Measurements from ENCODE around the gene PAGR1. TPM values are rescaled to one million over a fixed set of nuclear protein-coding genes. Genes with fewer than 3 reads are reported as not detected.

PAGR1 gene
- total and polyA plus RNA-seq, 9 of the 15 experiments (the other 6 are each of a cell fraction or from before 2014, with no cell fraction given): 1.4 to 58.2 (median 16.8) TPM

DNA sequence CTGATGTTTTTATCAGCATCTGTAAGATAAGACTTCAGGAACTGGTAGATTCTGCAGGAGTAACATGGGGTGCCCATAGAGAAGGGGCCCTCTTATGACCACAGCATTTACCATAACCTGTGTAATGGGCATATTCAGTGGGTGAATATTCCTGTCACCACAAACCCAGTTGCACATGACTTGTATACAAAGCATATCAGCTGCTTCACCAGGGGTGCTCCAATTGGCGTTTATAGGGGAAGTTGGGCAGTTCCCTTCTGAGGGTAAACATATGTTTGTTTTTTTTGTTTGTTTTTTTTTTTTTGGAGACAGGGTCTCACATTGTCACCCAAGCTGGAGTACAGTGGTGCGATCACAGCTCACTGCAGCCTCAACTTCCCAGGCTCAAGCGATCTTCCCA lies 49.4 kb upstream of the PAGR1 start:
- ChIA-PET CTCF (ENCODE audit: low intra/inter-chr PET ratio) (no interaction called here), POLR2A (interaction anchor here (0.6 to 1.0 kb wide), 2 partner anchors 9 to 19 kb away, joined by 3 read pairs; no protein-coding TSS in a partner anchor)
- Histone ChIP-seq H2AFZ (ENCODE audit: low read depth, low read length) (no peak overlapping the region), H3K9ac (ENCODE audit: insufficient read depth in 1 of 2, low read depth in 2 of 2, low read length in 2 of 2) (no peak overlapping the region), H3K4me3 (no peak overlapping the region), H3K9me1 (ENCODE audit: control insufficient read depth, insufficient read depth, low read length) (no peaks in the 10 kb centered on the region), H3K4me2 (ENCODE audit: insufficient read depth, low read length) (no peak overlapping the region), H3K79me2 (ENCODE audit: control insufficient read depth, insufficient read depth, low read length) (no peaks in the 10 kb centered on the region), H3K27me3 (ENCODE audit: control insufficient read depth in 2 of 2, insufficient read depth in 2 of 2, low read length in 2 of 2) (no peaks in the 10 kb centered on the region), H3K36me3 (ENCODE audit: control insufficient read depth, insufficient read depth, low read length) (no peaks in the 10 kb centered on the region), H4K20me1 (replicated peaks; ENCODE audit: control insufficient read depth, insufficient read depth, low read length) (no peaks in the 10 kb centered on the region), H3K4me1 (replicated peaks in 1 of 2; ENCODE audit: control insufficient read depth in 2 of 2, insufficient read depth in 2 of 2, low read length in 2 of 2) (peaks cover 6 to 11% of the 10 kb centered on the region in 2 experiments), H3K9me3 (replicated peaks; ENCODE audit: control insufficient read depth, insufficient read depth, low read depth, low read length) (no peaks in the 10 kb centered on the region), H3K27ac (ENCODE audit: extremely low read depth, low read depth, low read length) (no peak overlapping the region)
- intact Hi-C loops (cut with micrococcal nuclease): no loop called here
- in situ Hi-C loops (cut with MboI): no loop called here
- no TSS peak for BruUV-seq (replicated peaks)
- WGBS (ENCODE audit: insufficient coverage, low coverage, missing lambda C conversion rate): 69% methylated on average over 3 of the region's 3 CpGs
- ATAC-seq (no peak), DNase-seq (ENCODE audit: extremely low read depth in 1 of 4, low spot score in 3 of 4) (no peak), FAIRE-seq (no peak)
- TF ChIP-seq STAG1 (CRISPR knock-in tag; IDR thresholded peaks at IDR 0.05; ENCODE audit: borderline replicate concordance) (no peak), CTCF (IDR thresholded peaks at IDR 0.05 in 2 of 3, conservative IDR thresholded peaks at IDR 0.05 in 1 of 3; ENCODE audit: insufficient read depth in 2 of 3, low read depth in 1 of 3, low read length in 3 of 3) (no peak), ZNF780A (CRISPR knock-in tag; IDR thresholded peaks at IDR 0.05) (no peak), CHD7 (IDR thresholded peaks at IDR 0.05; ENCODE audit: low read depth, low read length) (no peak)
- TF ChIP-seq, protein P1, sequence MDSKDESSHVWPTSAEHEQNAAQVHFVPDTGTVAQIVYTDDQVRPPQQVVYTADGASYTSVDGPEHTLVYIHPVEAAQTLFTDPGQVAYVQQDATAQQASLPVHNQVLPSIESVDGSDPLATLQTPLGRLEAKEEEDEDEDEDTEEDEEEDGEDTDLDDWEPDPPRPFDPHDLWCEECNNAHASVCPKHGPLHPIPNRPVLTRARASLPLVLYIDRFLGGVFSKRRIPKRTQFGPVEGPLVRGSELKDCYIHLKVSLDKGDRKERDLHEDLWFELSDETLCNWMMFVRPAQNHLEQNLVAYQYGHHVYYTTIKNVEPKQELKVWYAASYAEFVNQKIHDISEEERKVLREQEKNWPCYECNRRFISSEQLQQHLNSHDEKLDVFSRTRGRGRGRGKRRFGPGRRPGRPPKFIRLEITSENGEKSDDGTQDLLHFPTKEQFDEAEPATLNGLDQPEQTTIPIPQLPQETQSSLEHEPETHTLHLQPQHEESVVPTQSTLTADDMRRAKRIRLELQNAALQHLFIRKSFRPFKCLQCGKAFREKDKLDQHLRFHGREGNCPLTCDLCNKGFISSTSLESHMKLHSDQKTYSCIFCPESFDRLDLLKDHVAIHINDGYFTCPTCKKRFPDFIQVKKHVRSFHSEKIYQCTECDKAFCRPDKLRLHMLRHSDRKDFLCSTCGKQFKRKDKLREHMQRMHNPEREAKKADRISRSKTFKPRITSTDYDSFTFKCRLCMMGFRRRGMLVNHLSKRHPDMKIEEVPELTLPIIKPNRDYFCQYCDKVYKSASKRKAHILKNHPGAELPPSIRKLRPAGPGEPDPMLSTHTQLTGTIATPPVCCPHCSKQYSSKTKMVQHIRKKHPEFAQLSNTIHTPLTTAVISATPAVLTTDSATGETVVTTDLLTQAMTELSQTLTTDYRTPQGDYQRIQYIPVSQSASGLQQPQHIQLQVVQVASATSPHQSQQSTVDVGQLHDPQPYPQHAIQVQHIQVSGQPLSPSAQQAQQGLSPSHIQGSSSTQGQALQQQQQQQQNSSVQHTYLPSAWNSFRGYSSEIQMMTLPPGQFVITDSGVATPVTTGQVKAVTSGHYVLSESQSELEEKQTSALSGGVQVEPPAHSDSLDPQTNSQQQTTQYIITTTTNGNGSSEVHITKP (IDR thresholded peaks at IDR 0.05; ENCODE audit: partially characterized antibody): no peak

Data from K562 (cell line).